ENCODE results near the gene MBOAT2.

Gene MBOAT2

DNA sequence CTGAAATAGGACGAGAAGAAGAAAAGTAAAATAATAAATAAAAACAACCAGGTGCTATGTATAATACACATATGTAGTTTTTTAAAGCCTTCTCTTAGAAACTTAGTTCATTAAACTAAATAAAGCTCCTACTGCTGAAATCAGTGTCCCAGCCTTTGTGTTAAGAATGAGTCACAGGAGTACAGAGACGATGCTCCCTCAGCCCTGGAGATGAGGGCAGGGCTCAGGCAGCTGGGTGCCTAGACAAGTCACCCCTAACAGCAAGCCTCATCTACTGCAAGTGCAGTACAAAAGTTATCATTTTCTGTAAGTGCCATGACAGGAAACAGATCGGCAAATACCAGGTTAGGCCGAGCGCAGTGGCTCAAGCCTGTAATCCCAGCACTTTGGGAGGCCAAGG is 184.3 kb downstream of the MBOAT2 start:
- Histone ChIP-seq H3K27me3 (ENCODE audit: low read depth, low read length) (no peaks in the 10 kb centered on the region), H3K79me2 (ENCODE audit: low read length) (no peaks in the 10 kb centered on the region), H3K4me1 (ENCODE audit: low read length) (peaks cover 6% of the 10 kb centered on the region), H3K4me2 (ENCODE audit: low read length) (no peak overlapping the region), H3K27ac (ENCODE audit: low read length) (no peak overlapping the region), H3K9me3 (ENCODE audit: insufficient read depth, low read length) (no peaks in the 10 kb centered on the region), H4K20me1 (ENCODE audit: insufficient read depth, low read length) (no peaks in the 10 kb centered on the region), H3K4me3 (ENCODE audit: low read length) (no peak overlapping the region), H3K9ac (ENCODE audit: low read length) (no peak overlapping the region), H3K36me3 (replicated peaks; ENCODE audit: low read depth, low read length) (no peaks in the 10 kb centered on the region), H2AFZ (ENCODE audit: low read depth, low read length) (no peak overlapping the region)
- TF ChIP-seq, protein P1, sequence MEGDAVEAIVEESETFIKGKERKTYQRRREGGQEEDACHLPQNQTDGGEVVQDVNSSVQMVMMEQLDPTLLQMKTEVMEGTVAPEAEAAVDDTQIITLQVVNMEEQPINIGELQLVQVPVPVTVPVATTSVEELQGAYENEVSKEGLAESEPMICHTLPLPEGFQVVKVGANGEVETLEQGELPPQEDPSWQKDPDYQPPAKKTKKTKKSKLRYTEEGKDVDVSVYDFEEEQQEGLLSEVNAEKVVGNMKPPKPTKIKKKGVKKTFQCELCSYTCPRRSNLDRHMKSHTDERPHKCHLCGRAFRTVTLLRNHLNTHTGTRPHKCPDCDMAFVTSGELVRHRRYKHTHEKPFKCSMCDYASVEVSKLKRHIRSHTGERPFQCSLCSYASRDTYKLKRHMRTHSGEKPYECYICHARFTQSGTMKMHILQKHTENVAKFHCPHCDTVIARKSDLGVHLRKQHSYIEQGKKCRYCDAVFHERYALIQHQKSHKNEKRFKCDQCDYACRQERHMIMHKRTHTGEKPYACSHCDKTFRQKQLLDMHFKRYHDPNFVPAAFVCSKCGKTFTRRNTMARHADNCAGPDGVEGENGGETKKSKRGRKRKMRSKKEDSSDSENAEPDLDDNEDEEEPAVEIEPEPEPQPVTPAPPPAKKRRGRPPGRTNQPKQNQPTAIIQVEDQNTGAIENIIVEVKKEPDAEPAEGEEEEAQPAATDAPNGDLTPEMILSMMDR (IDR thresholded peaks at IDR 0.05; ENCODE audit: low read depth, low read length) = no peak
- no peak for TF ChIP-seq EZH2phosphoT487 (IDR thresholded peaks at IDR 0.05; ENCODE audit: low read depth)

DNA sequence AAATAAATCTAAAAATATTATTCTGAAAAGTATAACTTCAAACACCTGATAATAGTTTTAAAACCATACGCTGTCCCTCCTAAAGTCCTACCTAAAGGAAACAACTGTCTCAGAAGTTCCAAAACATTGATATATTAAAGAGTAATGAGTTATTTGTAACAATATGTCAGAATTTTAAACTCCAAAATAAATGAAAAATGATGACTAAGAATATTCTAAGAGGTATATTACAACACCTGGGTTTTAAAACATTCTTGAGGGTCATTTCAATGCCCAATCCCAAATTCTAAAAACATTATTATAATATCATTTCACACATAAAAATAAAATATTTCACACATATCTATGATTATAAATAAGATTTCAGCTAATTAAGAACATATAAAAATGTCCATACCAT is 186.3 kb downstream of the MBOAT2 start:
- Histone ChIP-seq H3K4me1 (ENCODE audit: low read length) (peaks cover 6% of the 10 kb centered on the region), H3K27ac (ENCODE audit: low read length) (no peak overlapping the region), H2AFZ (ENCODE audit: low read depth, low read length) (no peak overlapping the region), H4K20me1 (ENCODE audit: insufficient read depth, low read length) (no peaks in the 10 kb centered on the region), H3K9ac (ENCODE audit: low read length) (no peak overlapping the region), H3K79me2 (ENCODE audit: low read length) (no peaks in the 10 kb centered on the region), H3K4me3 (ENCODE audit: low read length) (no peak overlapping the region), H3K9me3 (ENCODE audit: insufficient read depth, low read length) (no peaks in the 10 kb centered on the region), H3K36me3 (replicated peaks; ENCODE audit: low read depth, low read length) (no peaks in the 10 kb centered on the region), H3K4me2 (ENCODE audit: low read length) (no peak overlapping the region), H3K27me3 (ENCODE audit: low read depth, low read length) (no peaks in the 10 kb centered on the region)
- TF ChIP-seq, protein P1 (IDR thresholded peaks at IDR 0.05; ENCODE audit: low read depth, low read length) = no peak
- no peak for TF ChIP-seq EZH2phosphoT487 (IDR thresholded peaks at IDR 0.05; ENCODE audit: low read depth)

DNA sequence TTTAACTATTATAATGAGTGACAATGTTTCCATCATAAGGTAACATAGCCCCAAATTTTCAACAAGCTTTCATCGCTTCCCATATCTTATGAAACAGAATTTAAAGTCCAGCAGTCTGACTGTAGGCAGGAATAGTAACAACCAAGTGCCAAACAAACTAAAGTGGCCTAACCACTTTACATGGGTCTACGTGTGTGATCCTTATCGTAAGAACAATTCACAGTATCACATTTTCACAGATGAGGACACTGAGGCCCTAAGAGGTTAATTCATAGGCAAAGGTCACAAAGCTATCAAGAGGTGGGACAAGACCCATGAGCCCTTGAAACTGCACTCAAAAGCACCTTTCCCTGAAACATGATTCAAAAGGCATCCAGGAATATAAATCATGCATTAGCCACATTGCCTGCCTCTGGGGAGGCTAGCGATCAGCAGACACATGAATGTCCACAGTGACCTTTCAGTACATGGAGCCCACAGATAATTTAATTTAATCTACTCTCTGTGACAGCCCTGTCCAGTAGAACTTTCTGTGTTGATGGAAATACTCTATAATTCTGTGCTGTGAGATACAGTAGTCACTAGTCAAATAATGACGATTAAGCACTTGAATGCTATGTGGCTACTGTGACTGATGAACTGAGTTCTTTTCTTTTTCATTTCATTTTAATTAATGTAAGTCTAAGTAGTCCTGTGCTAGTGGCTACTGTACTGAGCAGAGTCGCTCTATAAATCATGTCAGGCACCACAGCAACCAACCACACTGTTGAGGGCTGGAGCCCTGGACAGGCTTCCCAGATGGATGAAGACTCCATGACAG is 196.4 kb downstream of the MBOAT2 start:
- no peak overlapping the region for H2AFZ ChIP-seq (ENCODE audit: low read depth, low read length)
- no peaks in the 10 kb centered on the region for H3K79me2 ChIP-seq (ENCODE audit: low read length)
- no peaks in the 10 kb centered on the region for H3K27me3 ChIP-seq (ENCODE audit: low read depth, low read length)
- H3K4me1 ChIP-seq (ENCODE audit: low read length) = peaks cover 24% of the 10 kb centered on the region
- H4K20me1 ChIP-seq (ENCODE audit: insufficient read depth, low read length) = no peaks in the 10 kb centered on the region
- no peak for TF ChIP-seq EZH2phosphoT487 (IDR thresholded peaks at IDR 0.05; ENCODE audit: low read depth)
- TF ChIP-seq, protein P1 (IDR thresholded peaks at IDR 0.05; ENCODE audit: low read depth, low read length) = no peak
- no peak overlapping the region for H3K4me2 ChIP-seq (ENCODE audit: low read length)
- H3K36me3 ChIP-seq (replicated peaks; ENCODE audit: low read depth, low read length) = peaks cover 36% of the 10 kb centered on the region
- H3K9me3 ChIP-seq (ENCODE audit: insufficient read depth, low read length) = no peaks in the 10 kb centered on the region
- H3K27ac ChIP-seq (ENCODE audit: low read length) = no peak overlapping the region
- no peak overlapping the region for H3K9ac ChIP-seq (ENCODE audit: low read length)
- H3K4me3 ChIP-seq (ENCODE audit: low read length) = no peak overlapping the region

DNA sequence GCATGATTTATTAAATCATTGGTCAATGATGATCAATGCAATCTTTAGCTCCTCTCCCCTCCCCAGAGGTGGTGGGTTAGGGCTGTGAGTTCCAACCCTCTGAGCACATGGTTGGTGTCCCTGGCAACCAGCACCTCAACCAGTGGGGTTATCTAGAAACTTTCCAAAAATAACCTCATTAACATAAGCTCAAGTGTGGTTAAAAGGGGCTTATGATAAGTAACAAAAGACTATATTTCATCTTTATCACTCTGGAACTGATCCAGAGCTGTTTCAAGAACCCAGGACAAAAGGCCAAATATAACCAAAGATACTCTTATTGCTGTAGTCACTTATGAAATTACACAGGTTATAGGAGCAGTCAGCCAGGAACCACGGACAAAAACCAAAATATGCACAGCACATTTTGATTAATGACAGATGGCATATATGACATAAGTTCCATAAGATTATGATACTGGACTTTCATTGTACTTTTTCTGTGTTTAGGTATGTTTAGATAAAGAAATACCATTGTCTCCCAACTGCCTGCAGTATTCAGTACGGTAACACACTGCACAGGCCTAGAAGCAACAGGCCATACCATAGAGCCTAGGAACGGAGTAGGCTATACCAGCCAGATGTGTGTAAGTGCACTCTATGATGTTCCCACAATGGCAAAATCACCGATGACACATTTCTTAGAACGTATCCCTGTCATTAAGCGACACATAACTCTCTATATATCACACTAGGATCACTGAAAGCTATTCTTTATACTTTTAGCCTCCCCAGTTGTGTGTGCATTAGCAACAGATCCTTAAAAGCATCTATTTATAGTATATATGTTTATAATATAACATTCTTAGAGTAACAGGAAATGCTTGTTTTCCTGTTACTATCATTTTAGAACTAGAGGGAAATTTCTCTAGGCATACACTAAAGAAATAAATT is 197.9 kb downstream of the MBOAT2 start:
- Histone ChIP-seq H4K20me1 (ENCODE audit: insufficient read depth, low read length) (no peaks in the 10 kb centered on the region), H3K27ac (ENCODE audit: low read length) (no peak overlapping the region), H3K9ac (ENCODE audit: low read length) (no peak overlapping the region), H3K9me3 (ENCODE audit: insufficient read depth, low read length) (no peaks in the 10 kb centered on the region), H2AFZ (ENCODE audit: low read depth, low read length) (no peak overlapping the region), H3K27me3 (ENCODE audit: low read depth, low read length) (no peaks in the 10 kb centered on the region), H3K4me3 (ENCODE audit: low read length) (no peak overlapping the region), H3K4me2 (ENCODE audit: low read length) (no peak overlapping the region), H3K79me2 (ENCODE audit: low read length) (no peaks in the 10 kb centered on the region), H3K36me3 (replicated peaks; ENCODE audit: low read depth, low read length) (peaks cover 36% of the 10 kb centered on the region), H3K4me1 (ENCODE audit: low read length) (peaks cover 24% of the 10 kb centered on the region)
- TF ChIP-seq EZH2phosphoT487 (IDR thresholded peaks at IDR 0.05; ENCODE audit: low read depth) = no peak
- TF ChIP-seq, protein P1 (IDR thresholded peaks at IDR 0.05; ENCODE audit: low read depth, low read length) = no peak

Measured in OCI-LY3 (cell line).